HEK293T (cell line): ENCODE results near the gene UGT2A2.

Experiments used
- CTCF ChIA-PET: fragments of 350-600 bp; formaldehyde crosslinking; extraction: SDS; loops from one replicate; lab custom pipeline; 2021; ENCODE audit warnings: antibody characterized with exemption, inconsistent platforms; lab: Yijun Ruan, JAX
- POLR2A ChIA-PET: fragments of 350-600 bp; formaldehyde crosslinking; extraction: SDS; loops from one replicate; lab custom pipeline; 2020; ENCODE audit warnings: antibody characterized with exemption, inconsistent platforms; lab: Yijun Ruan, JAX
- DNase-seq: peaks from one replicate; pipeline ENCODE4 v3.0.0; 2012; ENCODE audit warnings: mixed read lengths; ENCODE audit errors: extremely low spot score
- ARNT ChIP-seq: fragments of 450-650 bp; IDR thresholded peaks from 2 replicates; pipeline ENCODE4 v1.6.1; 2017; ENCODE audit warnings: mild to moderate bottlenecking
- BHLHE40 ChIP-seq: fragments of 450-650 bp; IDR thresholded peaks from 2 replicates; pipeline ENCODE4 v1.6.1; 2016; ENCODE audit warnings: mild to moderate bottlenecking, moderate library complexity, borderline replicate concordance
- CTBP1 ChIP-seq: fragments of 450-650 bp; IDR thresholded peaks from 2 replicates; pipeline ENCODE4 v1.6.1; 2016; ENCODE audit warnings: borderline replicate concordance
- ELF4 ChIP-seq: fragments of 450-650 bp; IDR thresholded peaks from 2 replicates; pipeline ENCODE4 v1.6.1; 2017; ENCODE audit warnings: antibody characterized with exemption
- FOXA1 ChIP-seq: fragments of 450-650 bp; IDR thresholded peaks from 2 replicates; pipeline ENCODE4 v1.6.1; 2016; ENCODE audit warnings: mild to moderate bottlenecking
- FOXK2 ChIP-seq: fragments of 450-650 bp; IDR thresholded peaks from 2 replicates; pipeline ENCODE4 v1.6.1; 2016; ENCODE audit warnings: mild to moderate bottlenecking
- FOXM1 ChIP-seq: fragments of 450-650 bp; IDR thresholded peaks from 2 replicates; pipeline ENCODE4 v1.6.1; 2017; ENCODE audit warnings: mild to moderate bottlenecking, borderline replicate concordance
- HDGF ChIP-seq: fragments of 450-650 bp; IDR thresholded peaks from 2 replicates; pipeline ENCODE4 v1.6.1; 2017; ENCODE audit warnings: antibody characterized with exemption, borderline replicate concordance
- L3MBTL2 ChIP-seq: fragments of 450-650 bp; conservative IDR thresholded peaks from 2 replicates; pipeline ENCODE4 v1.6.1; 2016; ENCODE audit warnings: mild to moderate bottlenecking
- LEF1 ChIP-seq: fragments of 450-650 bp; IDR thresholded peaks from 2 replicates; pipeline ENCODE4 v1.6.1; 2017; ENCODE audit warnings: mild to moderate bottlenecking, borderline replicate concordance
- NFRKB ChIP-seq: fragments of 450-650 bp; IDR thresholded peaks from 2 replicates; pipeline ENCODE4 v1.6.1; 2016; ENCODE audit warnings: mild to moderate bottlenecking, moderate library complexity
- SP1 ChIP-seq: fragments of 450-650 bp; IDR thresholded peaks from 2 replicates; pipeline ENCODE4 v1.6.1; 2017
- SUZ12 ChIP-seq: fragments of 450-650 bp; IDR thresholded peaks from 2 replicates; pipeline ENCODE4 v1.6.1; 2016; ENCODE audit warnings: mild to moderate bottlenecking
- TARDBP ChIP-seq: fragments of 450-650 bp; IDR thresholded peaks from 2 replicates; pipeline ENCODE4 v1.6.1; 2016
- ZNF384 ChIP-seq: fragments of 450-650 bp; IDR thresholded peaks from 2 replicates; pipeline ENCODE4 v1.6.1; 2016
- TF ChIP-seq, protein P1 (sequence below): fragments of 450-650 bp; IDR thresholded peaks from 2 replicates; pipeline ENCODE4 v1.6.1; 2016

The UGT2A2 gene

DNA sequence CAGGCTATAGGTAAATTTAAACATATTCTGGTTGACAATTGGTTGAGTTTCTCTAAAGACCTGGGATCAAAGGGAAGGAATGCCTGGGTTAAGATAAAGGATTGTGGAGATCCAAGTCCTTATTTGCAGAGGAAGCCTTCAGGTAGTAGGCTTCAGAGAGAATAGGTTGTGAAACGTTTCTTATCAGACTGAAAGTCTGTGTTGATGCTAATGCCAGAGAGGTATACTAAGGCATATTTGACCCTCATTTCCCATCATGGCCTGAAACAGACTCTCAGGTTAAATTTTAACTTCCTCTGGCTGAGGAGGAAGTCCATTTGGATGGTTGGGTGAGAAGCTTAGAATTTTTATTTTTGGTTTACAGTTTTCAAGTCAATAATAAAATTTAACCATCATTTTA lies 48.1 kb downstream of the UGT2A2 start:
- no peak for TF ChIP-seq CTBP1
- POLR2A ChIA-PET: no interaction called here
- no peak for DNase-seq
- CTCF ChIA-PET: no interaction called here

DNA sequence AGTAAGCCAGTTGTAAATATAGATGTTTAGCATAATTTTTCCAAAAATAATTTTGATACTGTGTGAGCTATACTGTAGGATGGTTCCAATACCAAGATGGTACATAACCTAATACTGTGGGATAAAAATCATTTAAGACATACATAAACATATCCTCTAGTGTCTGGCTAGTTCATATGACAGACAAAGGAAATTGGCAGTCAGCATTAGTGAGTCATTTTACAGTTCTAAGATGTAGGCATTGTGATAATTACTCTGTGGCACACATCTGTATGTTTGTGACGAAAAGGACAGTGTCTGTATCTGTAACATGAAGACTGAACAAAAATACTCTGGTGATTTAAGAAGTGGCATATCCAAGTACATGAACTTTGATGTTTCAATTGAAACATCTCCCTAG lies 49.6 kb downstream of the UGT2A2 start:
- CTCF ChIA-PET: no interaction called here
- no peak for DNase-seq
- POLR2A ChIA-PET: no interaction called here
- TF ChIP-seq, protein P1, sequence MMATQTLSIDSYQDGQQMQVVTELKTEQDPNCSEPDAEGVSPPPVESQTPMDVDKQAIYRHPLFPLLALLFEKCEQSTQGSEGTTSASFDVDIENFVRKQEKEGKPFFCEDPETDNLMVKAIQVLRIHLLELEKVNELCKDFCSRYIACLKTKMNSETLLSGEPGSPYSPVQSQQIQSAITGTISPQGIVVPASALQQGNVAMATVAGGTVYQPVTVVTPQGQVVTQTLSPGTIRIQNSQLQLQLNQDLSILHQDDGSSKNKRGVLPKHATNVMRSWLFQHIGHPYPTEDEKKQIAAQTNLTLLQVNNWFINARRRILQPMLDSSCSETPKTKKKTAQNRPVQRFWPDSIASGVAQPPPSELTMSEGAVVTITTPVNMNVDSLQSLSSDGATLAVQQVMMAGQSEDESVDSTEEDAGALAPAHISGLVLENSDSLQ: no peak
- no peak for TF ChIP-seq ARNT
- TF ChIP-seq ZNF384: no peak
- no peak for TF ChIP-seq ELF4

DNA sequence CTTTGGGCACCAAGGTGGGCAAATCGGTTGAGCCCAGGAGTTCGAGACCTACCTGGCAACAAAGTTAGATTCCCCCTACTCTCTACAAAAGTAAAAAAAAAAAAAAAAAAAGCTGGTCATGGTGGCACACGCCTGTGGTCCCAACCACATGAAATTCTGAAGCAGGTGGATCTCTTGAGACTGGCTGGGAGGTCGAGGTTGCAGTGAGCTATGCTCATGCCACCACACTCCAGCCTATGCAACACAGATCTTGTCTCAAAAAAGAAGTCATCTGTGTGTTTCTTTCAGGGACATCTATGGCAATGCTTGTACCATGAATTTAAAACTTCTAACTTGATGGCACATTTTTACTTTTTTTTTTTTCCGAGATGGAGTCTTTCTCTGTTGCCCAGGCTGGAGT lies 55.3 kb downstream of the UGT2A2 start:
- POLR2A ChIA-PET: no interaction called here
- CTCF ChIA-PET: no interaction called here
- no peak for TF ChIP-seq NFRKB
- TF ChIP-seq LEF1: no peak
- TF ChIP-seq, protein P1: no peak
- no peak for TF ChIP-seq FOXA1
- no peak for TF ChIP-seq SP1
- TF ChIP-seq ZNF384: no peak
- no peak for TF ChIP-seq CTBP1
- no peak for TF ChIP-seq SUZ12
- TF ChIP-seq HDGF: no peak
- no peak for TF ChIP-seq ELF4
- TF ChIP-seq L3MBTL2: no peak
- TF ChIP-seq BHLHE40: no peak
- TF ChIP-seq TARDBP: no peak
- DNase-seq: no peak

DNA sequence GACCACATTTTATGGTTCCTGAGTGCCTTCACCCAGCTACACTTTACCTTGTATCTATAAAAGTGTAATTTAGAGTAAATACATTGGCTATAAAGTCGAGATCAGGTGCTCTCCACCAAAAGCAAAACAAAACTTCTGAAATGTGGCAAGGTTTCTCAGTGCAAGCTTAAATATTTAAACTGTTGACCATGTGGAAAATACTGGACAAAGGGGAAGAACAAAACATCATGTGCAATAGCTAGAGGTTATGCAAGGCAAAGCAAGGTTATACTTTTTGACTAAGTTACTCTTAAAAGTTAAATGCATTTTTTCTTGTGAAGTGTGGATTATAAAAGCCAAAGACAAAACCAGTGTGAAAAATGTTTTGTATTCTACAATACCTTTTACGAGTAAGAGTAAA lies 55.9 kb downstream of the UGT2A2 start:
- DNase-seq: no peak
- TF ChIP-seq FOXA1 (no peak), L3MBTL2 (no peak)
- CTCF ChIA-PET: no interaction called here
- POLR2A ChIA-PET: no interaction called here

DNA sequence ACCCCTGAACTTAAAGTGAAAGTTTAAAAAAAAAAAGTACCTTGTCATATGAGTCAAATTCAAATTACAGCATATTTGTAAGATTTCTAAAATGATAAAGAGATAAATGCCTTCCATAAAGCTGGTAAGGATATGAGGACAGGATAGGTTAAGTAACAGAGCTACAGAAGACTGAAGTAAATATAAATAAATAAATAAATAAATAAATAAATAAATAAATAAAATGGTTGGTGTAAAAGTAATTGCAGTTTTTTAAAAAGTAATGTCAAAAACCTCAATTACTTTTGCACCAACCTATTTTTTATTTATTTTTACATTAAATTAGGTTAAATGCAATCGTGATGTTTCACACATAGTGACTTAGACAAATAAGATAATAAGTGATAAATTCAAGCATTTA lies 62.2 kb downstream of the UGT2A2 start:
- CTCF ChIA-PET: no interaction called here
- no peak for DNase-seq
- no peak for TF ChIP-seq FOXA1
- TF ChIP-seq ELF4: no peak
- no peak for TF ChIP-seq BHLHE40
- TF ChIP-seq, protein P1: no peak
- TF ChIP-seq TARDBP: no peak
- POLR2A ChIA-PET: no interaction called here

DNA sequence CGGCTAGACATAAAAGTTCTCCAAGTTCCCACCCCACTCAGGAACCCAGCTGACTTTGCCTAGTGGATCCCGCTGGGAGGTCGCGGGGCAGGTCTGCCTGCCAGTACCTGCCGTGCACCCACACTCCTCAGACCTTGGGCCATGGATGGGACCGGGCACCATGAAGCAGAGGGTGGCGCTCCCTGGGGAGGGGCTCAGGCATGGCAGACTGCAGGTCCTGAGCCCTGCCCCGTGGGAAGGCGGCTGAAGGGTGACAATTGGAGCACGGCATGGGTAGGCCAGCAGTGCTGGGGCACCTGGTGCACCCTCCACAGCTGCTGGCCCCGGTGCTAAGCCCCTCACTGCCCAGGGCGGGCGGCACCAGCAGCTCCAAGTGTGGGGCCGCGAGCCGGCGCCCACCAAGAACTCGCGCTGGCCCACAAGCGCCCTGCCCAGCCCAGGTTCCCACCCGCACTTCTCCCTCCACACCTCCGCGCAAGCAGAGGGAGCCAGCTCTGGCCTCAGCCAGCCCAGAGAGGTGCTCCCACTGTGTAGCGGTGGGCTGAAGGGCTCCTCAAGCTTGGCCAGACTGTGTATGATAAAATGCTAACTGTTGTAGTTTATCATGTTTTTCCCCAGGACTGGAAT lies 63.1 kb downstream of the UGT2A2 start:
- ChIA-PET POLR2A (no interaction called here), CTCF (interaction anchor here (0.9 kb wide), 1 partner anchor 552 kb away, joined by 4 read pairs; no protein-coding TSS in a partner anchor)
- DNase-seq: no peak
- no peak for TF ChIP-seq NFRKB

DNA sequence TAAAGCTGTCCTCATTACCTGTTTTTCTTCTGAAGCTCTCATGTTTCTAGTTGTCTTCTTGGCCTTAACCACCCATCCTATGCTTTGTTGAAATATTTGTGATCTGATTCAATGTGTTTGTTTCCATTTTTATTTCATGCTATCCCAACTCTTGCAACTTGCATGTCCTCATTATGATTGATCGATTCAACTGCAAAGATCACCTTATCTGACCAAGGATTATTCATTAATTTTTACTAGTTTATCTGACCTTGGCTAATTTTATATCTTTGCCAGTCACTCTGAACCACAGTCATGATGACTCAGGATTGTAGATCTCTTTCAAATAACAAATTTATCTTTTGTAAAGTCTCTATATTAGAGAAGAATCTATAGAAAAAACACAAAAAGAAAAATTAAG lies 70.7 kb downstream of the UGT2A2 start:
- ChIA-PET CTCF (no interaction called here), POLR2A (no interaction called here)
- DNase-seq: no peak
- TF ChIP-seq BHLHE40: no peak
- no peak for TF ChIP-seq FOXK2
- no peak for TF ChIP-seq FOXA1
- no peak for TF ChIP-seq FOXM1
- no peak for TF ChIP-seq ZNF384
- TF ChIP-seq TARDBP: no peak
- TF ChIP-seq SUZ12: no peak
- no peak for TF ChIP-seq ARNT
- no peak for TF ChIP-seq ELF4

DNA sequence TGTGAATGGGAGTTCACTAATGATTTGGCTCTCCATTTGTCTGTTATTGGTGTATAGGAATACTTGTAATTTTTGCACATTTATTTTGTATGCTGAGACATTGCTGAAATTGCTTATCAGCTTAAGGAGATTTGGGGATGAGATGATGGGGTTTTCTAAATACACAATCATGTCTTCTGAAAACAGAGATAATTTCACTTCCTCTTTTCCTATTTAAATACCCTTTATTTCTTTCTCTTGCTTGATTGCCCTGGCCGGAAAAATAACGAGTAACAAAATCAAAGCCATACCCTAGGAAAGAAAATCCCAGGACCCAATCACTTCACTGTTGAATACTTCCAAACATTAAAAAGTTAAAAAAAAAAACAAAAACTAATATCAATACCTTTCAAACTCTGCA lies 76.0 kb downstream of the UGT2A2 start:
- POLR2A ChIA-PET: no interaction called here
- no peak for DNase-seq
- CTCF ChIA-PET: no interaction called here
- no peak for TF ChIP-seq LEF1
- no peak for TF ChIP-seq L3MBTL2
- TF ChIP-seq ELF4: no peak
- no peak for TF ChIP-seq TARDBP
- no peak for TF ChIP-seq FOXK2
- TF ChIP-seq, protein P1: no peak
- no peak for TF ChIP-seq SUZ12
- TF ChIP-seq HDGF: no peak
- no peak for TF ChIP-seq SP1
